Parathyroid adenoma (tissue), 2 donors: Measurements from ENCODE around the gene BRWD1.
A peak's percentile ranks its signal among the peaks of the same experiment; 100 is the strongest.
"Not testable (repeated sequence)": the region's sequence is repeated elsewhere in the genome, so short reads cannot be mapped to it uniquely, and the experiment has no call there.

ENCODE experiments used
- H2AFZ ChIP-seq: fragments of 300-600 bp; sonication (generic); one replicate; pipeline ENCODE4 v1.7.0; 2017; ENCODE audit warnings: antibody characterized with exemption, mild to moderate bottlenecking
- H3K27ac ChIP-seq: fragments of 300-600 bp; sonication (generic); one replicate; pipeline ENCODE4 v1.7.0; 2017
- H3K27me3 ChIP-seq: fragments of 300-600 bp; sonication (generic); one replicate; pipeline ENCODE4 v1.7.0; 2017; ENCODE audit warnings: low read length; ENCODE audit not compliant: control insufficient read depth, insufficient read depth
- H3K36me3 ChIP-seq: fragments of 300-600 bp; sonication (generic); one replicate; pipeline ENCODE4 v1.7.0; 2017; ENCODE audit warnings: low read length; ENCODE audit not compliant: control insufficient read depth, insufficient read depth
- H3K4me1 ChIP-seq: fragments of 300-600 bp; sonication (generic); one replicate; pipeline ENCODE4 v1.7.0; 2017; ENCODE audit warnings: control low read depth
- H3K4me2 ChIP-seq: fragments of 300-600 bp; sonication (generic); one replicate; pipeline ENCODE4 v1.7.0; 2017; ENCODE audit warnings: low read length
- H3K4me3 ChIP-seq: fragments of 300-600 bp; sonication (generic); one replicate; pipeline ENCODE4 v1.7.0; 2017; ENCODE audit warnings: low read depth, low read length
- H3K79me2 ChIP-seq: fragments of 300-600 bp; sonication (generic); one replicate; pipeline ENCODE4 v1.7.0; 2017; ENCODE audit warnings: control low read depth
- H3K9ac ChIP-seq: fragments of 300-600 bp; sonication (generic); one replicate; pipeline ENCODE4 v1.7.0; 2017; ENCODE audit warnings: mild to moderate bottlenecking
- H3K9me3 ChIP-seq: fragments of 300-600 bp; sonication (generic); one replicate; pipeline ENCODE4 v1.7.0; 2017; ENCODE audit warnings: low read length; ENCODE audit not compliant: control insufficient read depth
- TF ChIP-seq, protein P1 (sequence below): fragments of 300-600 bp; sonication (generic); IDR thresholded peaks from one replicate; pipeline ENCODE4 v1.7.0; 2017; ENCODE audit warnings: antibody characterized with exemption, mild to moderate bottlenecking
- donor health status: primary hyperparathyroidism.

BRWD1 gene

GRCh38 chr21:39137248-39138178 is 175.9 kb downstream of the BRWD1 start:
- Histone ChIP-seq H3K4me3 (no peak overlapping the region), H3K79me2 (no peaks in the 10 kb centered on the region), H2AFZ (no peak overlapping the region), H3K27ac (no peak overlapping the region), H3K4me2 (no peak overlapping the region), H3K4me1 (no peaks in the 10 kb centered on the region), H3K27me3 (no peaks in the 10 kb centered on the region), H3K9me3 (no peaks in the 10 kb centered on the region), H3K36me3 (no peaks in the 10 kb centered on the region), H3K9ac (no peak overlapping the region)
- TF ChIP-seq, protein P1, sequence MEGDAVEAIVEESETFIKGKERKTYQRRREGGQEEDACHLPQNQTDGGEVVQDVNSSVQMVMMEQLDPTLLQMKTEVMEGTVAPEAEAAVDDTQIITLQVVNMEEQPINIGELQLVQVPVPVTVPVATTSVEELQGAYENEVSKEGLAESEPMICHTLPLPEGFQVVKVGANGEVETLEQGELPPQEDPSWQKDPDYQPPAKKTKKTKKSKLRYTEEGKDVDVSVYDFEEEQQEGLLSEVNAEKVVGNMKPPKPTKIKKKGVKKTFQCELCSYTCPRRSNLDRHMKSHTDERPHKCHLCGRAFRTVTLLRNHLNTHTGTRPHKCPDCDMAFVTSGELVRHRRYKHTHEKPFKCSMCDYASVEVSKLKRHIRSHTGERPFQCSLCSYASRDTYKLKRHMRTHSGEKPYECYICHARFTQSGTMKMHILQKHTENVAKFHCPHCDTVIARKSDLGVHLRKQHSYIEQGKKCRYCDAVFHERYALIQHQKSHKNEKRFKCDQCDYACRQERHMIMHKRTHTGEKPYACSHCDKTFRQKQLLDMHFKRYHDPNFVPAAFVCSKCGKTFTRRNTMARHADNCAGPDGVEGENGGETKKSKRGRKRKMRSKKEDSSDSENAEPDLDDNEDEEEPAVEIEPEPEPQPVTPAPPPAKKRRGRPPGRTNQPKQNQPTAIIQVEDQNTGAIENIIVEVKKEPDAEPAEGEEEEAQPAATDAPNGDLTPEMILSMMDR, result no peak

GRCh38 chr21:39136711-39137110 is 176.7 kb downstream of the BRWD1 start:
- no peak overlapping the region for H2AFZ ChIP-seq

DNA sequence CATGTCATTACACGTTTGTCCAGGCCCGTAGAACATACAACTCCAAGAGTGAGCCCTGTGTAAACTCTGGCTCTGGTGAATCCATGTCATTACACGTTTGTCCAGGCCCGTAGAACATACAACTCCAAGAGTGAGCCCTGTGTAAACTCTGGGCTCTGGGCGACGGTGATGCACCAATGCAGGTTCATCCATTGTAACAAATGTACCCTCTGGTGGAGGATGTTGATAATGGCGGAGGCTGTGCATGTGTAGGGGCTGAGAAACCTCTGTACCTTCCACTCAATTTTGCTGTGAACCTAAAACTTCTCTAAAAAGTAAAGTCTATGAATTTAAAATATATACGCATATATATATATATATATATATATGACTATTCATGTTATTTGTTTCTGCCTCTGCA is 177.3 kb downstream of the BRWD1 start:
- not testable (repeated sequence) for H3K27ac ChIP-seq, H3K27me3 ChIP-seq, H3K9me3 ChIP-seq, H3K36me3 ChIP-seq, H3K4me3 ChIP-seq, H3K4me1 ChIP-seq, H3K9ac ChIP-seq, H3K79me2 ChIP-seq, H2AFZ ChIP-seq, H3K4me2 ChIP-seq
- TF ChIP-seq, protein P1, result peak; percentile 5

More at GRCh38 chr21:39136711-39137110, 176.7 kb downstream of the BRWD1 start:
- H3K79me2 ChIP-seq, result no peaks in the 10 kb centered on the region
- no peak overlapping the region for H3K4me3 ChIP-seq
- no peaks in the 10 kb centered on the region for H3K4me1 ChIP-seq
- H3K9ac ChIP-seq, result no peak overlapping the region
- no peaks in the 10 kb centered on the region for H3K27me3 ChIP-seq
- TF ChIP-seq, protein P1, result no peak
- no peaks in the 10 kb centered on the region for H3K36me3 ChIP-seq
- H3K9me3 ChIP-seq, result no peaks in the 10 kb centered on the region
- no peak overlapping the region for H3K27ac ChIP-seq
- no peak overlapping the region for H3K4me2 ChIP-seq

- H3K27ac ChIP-seq, result no peak overlapping the region
- no peak overlapping the region for H3K4me2 ChIP-seq
- no peak overlapping the region for H2AFZ ChIP-seq
- TF ChIP-seq, protein P1, result no peak
- H3K36me3 ChIP-seq, result no peaks in the 10 kb centered on the region
- no peaks in the 10 kb centered on the region for H3K79me2 ChIP-seq
- no peak overlapping the region for H3K4me3 ChIP-seq
- no peaks in the 10 kb centered on the region for H3K9me3 ChIP-seq
- no peaks in the 10 kb centered on the region for H3K4me1 ChIP-seq
- H3K27me3 ChIP-seq, result no peaks in the 10 kb centered on the region
- no peak overlapping the region for H3K9ac ChIP-seq
Observed at GRCh38 chr21:39134288-39134810, 179.1 kb downstream of the BRWD1 start.
